ENCODE measurements around the gene ROBO2. TPM values are rescaled to one million over a fixed set of nuclear protein-coding genes. Genes with fewer than 3 reads are reported as not detected.

The ROBO2 gene
- total and polyA plus RNA-seq, 12 donors: 0.04 to 3.5 (median 0.34) TPM; not detected in 3

- intact Hi-C loops (cut with DNase I): no loop called here
- ATAC-seq: no peak
- 44 to 79% methylated on average over 2 of the region's 2 CpGs for WGBS, 2 donors
Observed at GRCh38 chr3:77189684-77190083, 149.8 kb downstream of the ROBO2 start.

GRCh38 chr3:77190374-77190773, 150.5 kb downstream of the ROBO2 start:
- Histone ChIP-seq H3K27me3 (no peaks in the 10 kb centered on the region), H3K9me3 (no peaks in the 10 kb centered on the region), H3K27ac (peak overlapping the region in 1 of 10 donors; percentile 20), H3K36me3 (no peaks in the 10 kb centered on the region), H3K4me1 (peaks cover 0 to 14% (median 0%) of the 10 kb centered on the region in 9 donors), H3K4me3 (peak overlapping the region in 1 of 10 donors; percentile 10)
- ATAC-seq: peak in 1 of 8 donors; percentile 56
- no peak for TF ChIP-seq CTCF (IDR thresholded peaks at IDR 0.05)
- no peak for DNase-seq
- WGBS, 2 donors: 16 to 21% methylated on average over 3 of the region's 3 CpGs
- intact Hi-C loops (cut with DNase I): no loop called here

More at GRCh38 chr3:77189684-77190083, 149.8 kb downstream of the ROBO2 start:
- H3K4me1 ChIP-seq: peaks cover 0 to 14% (median 0%) of the 10 kb centered on the region in 9 donors
- H3K4me3 ChIP-seq: no peak overlapping the region
- H3K36me3 ChIP-seq: no peaks in the 10 kb centered on the region
- H3K27me3 ChIP-seq: no peaks in the 10 kb centered on the region
- no peak for TF ChIP-seq CTCF (IDR thresholded peaks at IDR 0.05)
- no peak for DNase-seq
- no peaks in the 10 kb centered on the region for H3K9me3 ChIP-seq
- H3K27ac ChIP-seq: peak overlapping the region in 1 of 10 donors; percentile 20

- Histone ChIP-seq H3K27ac (peak overlapping the region in 1 of 10 donors; percentile 20), H3K4me3 (no peak overlapping the region), H3K9me3 (no peaks in the 10 kb centered on the region), H3K27me3 (no peaks in the 10 kb centered on the region), H3K36me3 (no peaks in the 10 kb centered on the region), H3K4me1 (peaks cover 0 to 14% (median 0%) of the 10 kb centered on the region in 9 donors)
- intact Hi-C loops (cut with DNase I): no loop called here
- DNase-seq (no peak), ATAC-seq (no peak)
- WGBS, 2 donors: 80 to 81% methylated on average over 4 of the region's 4 CpGs
- no peak for TF ChIP-seq CTCF (IDR thresholded peaks at IDR 0.05)
Observed at GRCh38 chr3:77191014-77191413, 151.1 kb downstream of the ROBO2 start.

- no peak overlapping the region for H3K27ac ChIP-seq
- ATAC-seq (no peak), DNase-seq (no peak)
- no peaks in the 10 kb centered on the region for H3K36me3 ChIP-seq
- 77 to 88% methylated on average over 3 of the region's 3 CpGs for WGBS, 2 donors
- no peak for TF ChIP-seq CTCF (IDR thresholded peaks at IDR 0.05)
- H3K9me3 ChIP-seq: no peaks in the 10 kb centered on the region
- no peaks in the 10 kb centered on the region for H3K27me3 ChIP-seq
- no peak overlapping the region for H3K4me3 ChIP-seq
- intact Hi-C loops (cut with DNase I): no loop called here
- peaks cover 0 to 10% (median 0%) of the 10 kb centered on the region in 9 donors for H3K4me1 ChIP-seq
Observed at GRCh38 chr3:77191640-77192039, 151.7 kb downstream of the ROBO2 start.
